Activated CD4-positive, alpha-beta T cell treated with anti-CD3 and anti-CD28 coated beads, Interleukin-2, amount 50 U/mL, for 16 hours (primary cell): ENCODE measurements around the gene PEAR1.

Source experiments
- DNase-seq: peaks from one replicate; pipeline ENCODE4 v3.0.0-alpha.2; 2020

The PEAR1 gene

GRCh38 chr1:156893048-156893953, at the start of gene PEAR1:
TSS of gene PEAR1 (plus strand) at chr1:156893718. CDS start at chr1:156903927, 10,209 bp downstream.
- no peak for DNase-seq

GRCh38 chr1:156844102-156844501, 49.4 kb upstream of the PEAR1 start:
- DNase-seq, result no peak

- DNase-seq, result no peak
Observed at GRCh38 chr1:156844638-156845037, 48.9 kb upstream of the PEAR1 start.

- DNase-seq, result no peak
Observed at GRCh38 chr1:156845055-156845952, 48.2 kb upstream of the PEAR1 start.

DNA sequence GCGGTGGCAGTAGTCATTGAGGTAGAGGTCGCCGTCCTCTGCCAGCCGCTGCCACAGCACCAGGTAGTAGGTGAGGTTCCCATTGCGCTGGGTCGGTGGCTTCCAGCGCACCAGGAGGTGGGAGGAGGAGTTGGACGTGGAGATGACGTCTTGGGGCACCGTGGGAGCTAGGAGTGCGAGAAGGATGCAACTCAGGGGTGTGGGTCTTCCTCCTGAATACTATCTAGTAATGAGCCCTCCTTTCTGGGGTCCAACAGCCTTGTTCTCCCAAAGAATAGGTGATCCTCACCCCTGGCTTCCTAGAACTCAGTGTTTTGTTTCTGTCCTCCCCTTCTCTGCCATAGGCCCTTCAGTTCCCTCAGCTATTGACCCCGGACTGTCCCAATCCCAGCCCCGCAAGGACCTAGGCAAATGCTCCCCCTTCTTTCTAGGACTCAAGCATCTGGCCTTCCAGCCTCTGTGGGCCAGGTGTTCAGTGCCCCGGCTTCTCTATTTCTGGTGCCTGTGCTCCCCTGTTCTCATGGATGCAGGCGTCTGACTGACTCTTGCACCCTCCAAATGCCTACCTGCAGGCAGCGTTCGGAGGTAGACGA, 47.5 kb upstream of the PEAR1 start:
- no peak for DNase-seq

DNA sequence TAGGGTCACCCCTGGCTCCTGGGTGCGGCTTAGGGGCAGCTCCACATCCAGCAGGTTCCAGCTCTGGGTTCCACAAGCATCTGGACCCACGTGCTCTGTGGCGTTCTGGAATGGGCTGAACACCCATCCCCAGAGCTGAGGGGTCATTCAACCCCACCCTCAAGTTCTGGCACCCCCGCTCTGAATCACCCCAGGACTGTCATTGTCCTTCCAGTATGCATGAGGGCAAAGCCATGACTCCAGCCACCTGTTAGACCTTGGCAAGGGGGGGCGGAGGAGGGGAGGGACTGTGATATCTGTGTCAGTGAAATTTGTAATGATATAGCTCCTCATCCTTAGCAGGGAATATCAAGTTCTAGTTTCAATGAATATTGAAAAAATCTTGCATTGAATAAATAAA, 46.9 kb upstream of the PEAR1 start:
- DNase-seq, result no peak

DNA sequence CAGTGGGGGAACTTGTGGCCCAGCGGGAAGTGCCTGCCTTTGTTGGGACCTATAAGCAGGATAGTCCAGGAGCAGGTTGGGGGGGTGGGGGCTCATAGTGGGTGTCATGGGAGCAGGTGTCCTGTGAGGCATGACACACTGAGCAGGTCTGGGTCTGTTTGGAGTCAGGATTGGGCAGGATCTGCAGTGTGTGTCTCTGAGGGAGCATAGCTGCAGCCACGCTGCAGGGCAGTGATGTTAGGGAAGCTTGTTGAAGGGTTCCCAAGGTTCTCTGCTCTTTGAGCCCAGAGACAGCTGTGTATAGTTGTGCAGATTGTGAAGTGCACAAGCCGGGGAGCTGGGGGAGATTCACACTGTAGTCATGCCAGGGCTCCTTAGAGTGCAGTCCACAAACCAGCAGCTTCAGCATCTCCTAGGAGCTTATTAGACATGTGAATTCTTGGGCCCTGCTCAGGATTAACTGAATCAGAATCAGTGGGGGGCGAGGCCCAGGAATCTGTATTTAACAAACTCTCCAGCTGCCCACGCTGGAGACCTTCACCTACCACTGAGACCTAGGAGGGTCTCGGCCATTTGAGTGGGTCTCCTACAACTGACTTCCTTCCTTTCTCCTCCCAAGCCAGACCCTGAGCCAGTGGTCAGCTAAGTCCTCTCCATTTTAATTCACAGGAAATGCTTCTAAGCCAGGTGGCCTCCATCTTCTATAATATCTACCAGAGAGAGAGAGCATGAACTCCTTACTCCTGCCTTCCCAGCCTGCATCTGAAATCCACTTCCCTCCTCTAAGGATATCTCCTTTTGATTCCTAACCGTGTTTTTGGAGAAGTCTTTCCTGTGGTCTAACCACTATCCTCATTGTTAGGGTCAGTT, 45.7 kb upstream of the PEAR1 start:
- DNase-seq, result no peak

GRCh38 chr1:156848461-156849150, 44.9 kb upstream of the PEAR1 start:
- peak; percentile 62 for DNase-seq

DNA sequence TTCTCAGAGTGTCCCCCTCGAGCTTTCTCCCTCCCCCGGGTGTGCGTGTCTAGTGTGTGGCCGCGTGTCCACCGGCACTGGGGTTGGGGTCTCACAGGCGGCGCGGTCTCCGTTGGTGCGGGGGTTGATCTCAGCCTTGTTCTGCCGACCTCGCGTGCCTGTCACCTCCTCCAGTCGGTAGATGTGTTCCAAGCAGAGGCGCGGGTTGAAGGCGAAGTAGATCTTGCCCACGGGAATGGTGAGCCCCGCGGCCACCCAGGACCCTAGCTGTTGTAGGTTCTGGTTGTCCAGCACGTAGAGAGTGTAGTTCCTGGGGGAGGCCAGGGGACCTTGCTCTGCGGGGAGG, 44.4 kb upstream of the PEAR1 start:
- DNase-seq, result no peak

DNA sequence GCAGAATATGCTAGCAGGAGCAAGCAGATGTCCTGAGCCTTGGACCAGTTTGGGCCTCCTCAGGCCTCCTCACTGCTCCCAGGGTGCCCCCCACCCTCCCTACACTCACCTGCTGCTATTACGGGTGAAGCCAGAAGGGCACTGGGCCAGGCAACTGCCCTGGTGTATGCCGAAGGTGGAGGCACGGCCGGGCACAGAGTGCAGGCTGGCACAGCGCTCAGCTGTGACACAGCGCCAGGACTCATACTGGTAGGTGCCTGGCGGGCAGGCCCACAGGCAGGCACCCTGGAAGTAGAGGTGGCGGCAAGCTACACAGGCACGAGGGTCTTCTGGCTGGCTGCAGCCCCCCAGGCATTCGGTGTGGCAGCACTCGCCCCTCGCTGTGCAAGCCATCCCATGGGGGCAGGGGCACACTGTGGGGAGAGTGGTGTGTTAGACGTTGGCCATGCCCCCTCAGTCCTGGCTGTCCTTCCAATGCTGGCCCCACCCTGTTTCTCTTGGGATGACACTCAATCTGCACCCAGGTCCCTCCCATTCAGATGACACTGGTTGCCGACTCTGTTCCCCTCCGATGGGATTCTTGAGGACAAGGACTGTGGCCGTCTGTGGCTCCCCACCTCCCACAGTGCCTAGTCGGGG, 41.6 kb upstream of the PEAR1 start:
- DNase-seq, result no peak

- no peak for DNase-seq
Observed at GRCh38 chr1:156852418-156852874, 41.1 kb upstream of the PEAR1 start.

DNA sequence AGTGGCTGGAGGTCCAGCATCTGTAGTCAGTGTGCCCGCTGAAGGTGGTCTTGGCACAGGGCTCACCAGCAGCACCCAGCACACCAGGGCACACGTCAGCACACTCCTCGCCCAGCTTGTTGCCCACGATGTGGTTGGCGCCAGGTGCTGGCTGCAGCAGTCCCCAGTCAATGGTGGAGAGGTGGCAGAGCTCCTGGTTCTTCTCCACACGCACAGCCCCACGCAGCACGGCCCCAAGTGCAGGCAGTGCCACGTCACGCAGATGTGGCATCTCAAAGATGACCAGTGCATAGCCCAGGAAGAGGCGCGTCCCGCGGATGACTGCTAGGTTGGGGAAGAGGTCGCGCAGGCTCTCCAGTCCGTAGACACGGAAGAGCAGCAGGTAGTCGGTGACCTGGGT, 39.8 kb upstream of the PEAR1 start:
- DNase-seq, result no peak

DNA sequence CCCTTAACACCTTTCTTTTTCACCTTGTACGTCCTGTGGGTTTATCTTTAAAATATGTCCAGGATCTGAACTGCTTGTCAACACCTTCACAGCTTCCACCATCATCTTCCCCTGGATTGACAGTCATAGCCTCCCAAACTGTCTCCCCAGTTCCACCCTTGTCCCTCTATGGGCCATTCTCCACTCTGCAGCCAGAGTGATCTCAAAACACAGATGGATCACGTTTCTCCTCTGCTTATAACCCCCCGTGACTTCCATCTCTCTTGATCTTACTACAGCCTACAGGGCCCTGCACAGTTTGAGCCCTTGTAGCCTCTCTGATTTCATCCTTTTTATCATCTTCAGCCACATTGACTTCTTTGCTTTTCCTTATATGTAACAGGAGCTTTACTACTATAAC, 38.9 kb upstream of the PEAR1 start:
- no peak for DNase-seq

DNA sequence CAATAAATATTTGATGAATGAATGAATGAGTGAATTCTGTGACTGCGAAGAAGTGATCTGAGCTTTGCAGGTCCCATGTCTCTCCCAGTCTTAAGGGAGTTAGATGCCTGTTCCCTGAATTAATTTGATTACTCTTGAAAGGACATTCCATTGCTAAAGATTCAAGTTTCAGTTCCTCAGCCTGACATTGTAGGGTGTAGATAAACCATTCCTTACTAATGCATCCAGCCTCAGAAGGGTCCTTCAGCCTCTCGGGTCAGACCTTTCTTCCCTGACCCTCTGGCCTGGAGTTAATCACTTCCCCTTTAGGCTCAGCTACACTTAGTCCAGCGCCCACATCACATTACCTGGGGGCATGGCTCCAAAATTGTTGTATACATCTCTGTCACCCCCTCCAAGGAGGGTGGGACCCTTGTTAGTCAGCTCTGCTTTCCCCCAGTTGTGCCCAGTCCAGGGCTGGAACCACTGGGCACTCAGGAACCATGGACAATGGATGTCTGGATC, 37.2 kb upstream of the PEAR1 start:
- no peak for DNase-seq

- no peak for DNase-seq
Observed at GRCh38 chr1:156857532-156857931, 36.0 kb upstream of the PEAR1 start.

DNA sequence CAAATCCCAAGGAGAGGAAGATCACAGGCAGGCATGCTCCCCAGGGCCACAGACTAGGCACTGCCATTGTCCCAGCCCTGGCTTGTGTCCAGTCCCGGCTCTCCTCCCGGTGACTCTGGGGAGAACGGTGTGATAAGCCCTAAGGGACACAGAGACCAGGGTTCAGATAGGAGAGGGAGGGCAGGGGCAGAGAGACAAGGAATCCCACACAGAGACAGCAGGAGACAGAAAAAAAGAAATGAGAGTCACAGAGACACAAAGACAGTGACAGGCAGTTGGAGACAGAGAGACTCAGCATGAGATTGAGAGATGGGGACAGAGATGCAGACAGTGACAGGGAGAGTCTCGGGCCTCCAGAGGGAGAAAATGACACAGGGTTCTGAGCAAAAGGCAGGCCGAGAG, 35.0 kb upstream of the PEAR1 start:
- DNase-seq, result no peak

DNA sequence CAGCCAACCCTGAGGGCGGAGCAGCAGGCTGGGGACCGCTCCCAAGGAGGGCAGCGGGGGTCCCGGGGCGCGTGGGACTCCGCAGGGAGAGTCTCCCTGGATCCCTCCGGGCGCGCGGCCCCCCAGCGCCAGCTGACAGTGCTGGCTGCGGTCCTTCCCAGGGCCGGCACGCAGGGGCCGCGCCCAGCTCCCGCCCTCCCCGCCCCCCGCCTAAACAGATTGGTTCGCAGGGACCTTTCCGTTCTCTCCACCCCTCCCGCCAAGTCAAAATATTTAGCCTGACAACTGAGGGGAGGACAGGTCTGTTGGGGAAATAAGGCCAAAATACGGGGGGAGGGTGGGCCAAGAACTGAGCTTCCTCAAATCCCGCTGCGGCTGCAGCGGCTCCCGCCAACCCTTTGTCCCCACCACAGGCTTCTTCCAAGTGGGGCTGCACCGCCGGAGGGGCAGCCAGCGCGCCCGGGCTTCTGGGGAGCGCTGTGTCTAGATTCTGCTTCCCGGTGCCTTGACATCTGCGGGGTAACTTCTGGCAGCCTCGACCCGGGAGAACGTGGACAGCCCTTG, 34.5 kb upstream of the PEAR1 start, which contains the start of gene INSRR:
TSS of gene INSRR (minus strand) at position 159 of the 564 bp plus-strand sequence. CDS start 496 bp downstream, outside the sequence.
- DNase-seq, result no peak

GRCh38 chr1:156859523-156860112, 33.9 kb upstream of the PEAR1 start:
- no peak for DNase-seq

- DNase-seq, result peak; percentile 56
Observed at GRCh38 chr1:156860113-156860627, 33.3 kb upstream of the PEAR1 start.
